ENCODE measurements around the gene HDAC4. TPM values are rescaled to one million over a fixed set of nuclear protein-coding genes. Genes with fewer than 3 reads are reported as not detected.

The HDAC4 gene
- polyA plus RNA-seq, 2 of the 4 experiments (the other 2 are of a cell fraction): 8.6 to 10.4 TPM

DNA sequence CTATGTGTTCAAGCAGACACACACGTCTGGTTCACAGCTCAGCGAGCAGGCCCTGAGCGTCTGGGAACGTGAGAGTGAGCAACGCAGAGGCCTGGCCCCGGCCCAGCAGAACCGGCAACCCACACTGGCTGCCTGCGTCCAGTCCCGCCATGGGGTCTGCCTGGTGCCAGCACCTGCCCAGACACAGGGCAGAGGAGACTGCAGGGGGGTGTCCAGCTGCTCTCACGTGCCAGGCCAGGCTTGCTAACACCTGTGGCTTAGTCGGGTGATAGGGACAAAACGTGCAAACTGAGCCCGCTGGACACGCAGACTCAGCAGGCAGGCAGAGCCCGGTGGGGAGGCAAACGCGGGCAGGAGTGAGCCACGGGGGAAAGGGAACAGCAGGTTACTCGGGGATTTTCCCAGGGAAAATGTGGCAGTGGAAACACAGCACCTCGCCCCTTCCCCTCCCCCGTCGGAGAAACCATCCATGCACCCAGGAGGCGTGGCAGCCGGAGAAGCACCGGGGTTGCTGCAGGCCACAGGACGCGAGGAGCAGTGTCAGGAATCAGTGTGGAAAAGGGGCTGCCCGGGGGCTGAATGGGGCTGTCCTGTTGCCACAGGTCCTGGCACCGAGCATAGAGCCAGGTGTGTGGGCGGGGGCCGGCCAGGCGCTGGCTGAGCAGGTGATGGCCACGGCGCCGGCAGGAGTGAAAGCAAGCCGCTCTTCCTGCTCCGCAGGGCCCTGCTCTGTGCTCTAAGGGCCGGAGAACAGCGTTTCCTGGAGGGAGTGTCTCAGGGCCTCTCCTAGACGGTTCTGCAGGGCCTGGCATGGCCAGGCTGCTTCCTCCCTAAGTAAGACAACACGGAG lies 154.7 kb downstream of the HDAC4 start:
- H3K4me1 ChIP-seq: no peaks in the 10 kb centered on the region
- H3K27ac ChIP-seq: no peak overlapping the region
- H3K4me3 ChIP-seq: no peak overlapping the region
- FAIRE-seq (no peak), ATAC-seq (no peak; a peak in 2 of 6 replicates), DNase-seq (ENCODE audit: low read depth in 1 of 2, low spot score in 1 of 2) (no peak)
- TF ChIP-seq NR3C1 (IDR thresholded peaks at IDR 0.05) (no peak), HOXB5 (CRISPR knock-in tag; IDR thresholded peaks at IDR 0.05) (no peak), POLR2AphosphoS2 (conservative IDR thresholded peaks at IDR 0.05; ENCODE audit: low read length) (no peak), MYC (IDR thresholded peaks at IDR 0.05; ENCODE audit: borderline replicate concordance, low read length) (no peak), RFX5 (IDR thresholded peaks at IDR 0.05) (no peak), EHF (CRISPR knock-in tag; IDR thresholded peaks at IDR 0.05) (no peak), RNF2 (IDR thresholded peaks at IDR 0.05; ENCODE audit: borderline replicate concordance, low read depth) (no peak), MAZ (IDR thresholded peaks at IDR 0.05; ENCODE audit: borderline replicate concordance, low read depth, low read length) (no peak), RARB (CRISPR knock-in tag; IDR thresholded peaks at IDR 0.05) (no peak), BHLHE40 (IDR thresholded peaks at IDR 0.05; ENCODE audit: low read depth, low read length) (no peak), CEBPB (IDR thresholded peaks at IDR 0.05) (no peak), TFCP2L1 (CRISPR knock-in tag; IDR thresholded peaks at IDR 0.05) (no peak)
- TF ChIP-seq, protein P1, sequence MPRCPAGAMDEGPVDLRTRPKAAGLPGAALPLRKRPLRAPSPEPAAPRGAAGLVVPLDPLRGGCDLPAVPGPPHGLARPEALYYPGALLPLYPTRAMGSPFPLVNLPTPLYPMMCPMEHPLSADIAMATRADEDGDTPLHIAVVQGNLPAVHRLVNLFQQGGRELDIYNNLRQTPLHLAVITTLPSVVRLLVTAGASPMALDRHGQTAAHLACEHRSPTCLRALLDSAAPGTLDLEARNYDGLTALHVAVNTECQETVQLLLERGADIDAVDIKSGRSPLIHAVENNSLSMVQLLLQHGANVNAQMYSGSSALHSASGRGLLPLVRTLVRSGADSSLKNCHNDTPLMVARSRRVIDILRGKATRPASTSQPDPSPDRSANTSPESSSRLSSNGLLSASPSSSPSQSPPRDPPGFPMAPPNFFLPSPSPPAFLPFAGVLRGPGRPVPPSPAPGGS (IDR thresholded peaks at IDR 0.05): no peak
- TF ChIP-seq, protein P2, sequence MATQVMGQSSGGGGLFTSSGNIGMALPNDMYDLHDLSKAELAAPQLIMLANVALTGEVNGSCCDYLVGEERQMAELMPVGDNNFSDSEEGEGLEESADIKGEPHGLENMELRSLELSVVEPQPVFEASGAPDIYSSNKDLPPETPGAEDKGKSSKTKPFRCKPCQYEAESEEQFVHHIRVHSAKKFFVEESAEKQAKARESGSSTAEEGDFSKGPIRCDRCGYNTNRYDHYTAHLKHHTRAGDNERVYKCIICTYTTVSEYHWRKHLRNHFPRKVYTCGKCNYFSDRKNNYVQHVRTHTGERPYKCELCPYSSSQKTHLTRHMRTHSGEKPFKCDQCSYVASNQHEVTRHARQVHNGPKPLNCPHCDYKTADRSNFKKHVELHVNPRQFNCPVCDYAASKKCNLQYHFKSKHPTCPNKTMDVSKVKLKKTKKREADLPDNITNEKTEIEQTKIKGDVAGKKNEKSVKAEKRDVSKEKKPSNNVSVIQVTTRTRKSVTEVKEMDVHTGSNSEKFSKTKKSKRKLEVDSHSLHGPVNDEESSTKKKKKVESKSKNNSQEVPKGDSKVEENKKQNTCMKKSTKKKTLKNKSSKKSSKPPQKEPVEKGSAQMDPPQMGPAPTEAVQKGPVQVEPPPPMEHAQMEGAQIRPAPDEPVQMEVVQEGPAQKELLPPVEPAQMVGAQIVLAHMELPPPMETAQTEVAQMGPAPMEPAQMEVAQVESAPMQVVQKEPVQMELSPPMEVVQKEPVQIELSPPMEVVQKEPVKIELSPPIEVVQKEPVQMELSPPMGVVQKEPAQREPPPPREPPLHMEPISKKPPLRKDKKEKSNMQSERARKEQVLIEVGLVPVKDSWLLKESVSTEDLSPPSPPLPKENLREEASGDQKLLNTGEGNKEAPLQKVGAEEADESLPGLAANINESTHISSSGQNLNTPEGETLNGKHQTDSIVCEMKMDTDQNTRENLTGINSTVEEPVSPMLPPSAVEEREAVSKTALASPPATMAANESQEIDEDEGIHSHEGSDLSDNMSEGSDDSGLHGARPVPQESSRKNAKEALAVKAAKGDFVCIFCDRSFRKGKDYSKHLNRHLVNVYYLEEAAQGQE (IDR thresholded peaks at IDR 0.05): no peak
- TF ChIP-seq, protein P3, sequence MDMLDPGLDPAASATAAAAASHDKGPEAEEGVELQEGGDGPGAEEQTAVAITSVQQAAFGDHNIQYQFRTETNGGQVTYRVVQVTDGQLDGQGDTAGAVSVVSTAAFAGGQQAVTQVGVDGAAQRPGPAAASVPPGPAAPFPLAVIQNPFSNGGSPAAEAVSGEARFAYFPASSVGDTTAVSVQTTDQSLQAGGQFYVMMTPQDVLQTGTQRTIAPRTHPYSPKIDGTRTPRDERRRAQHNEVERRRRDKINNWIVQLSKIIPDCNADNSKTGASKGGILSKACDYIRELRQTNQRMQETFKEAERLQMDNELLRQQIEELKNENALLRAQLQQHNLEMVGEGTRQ (IDR thresholded peaks at IDR 0.05): no peak
- CTCF ChIA-PET: no interaction called here
- no peaks in the 10 kb centered on the region for H3K9me3 ChIP-seq
- 87% methylated on average over 32 of the region's 41 CpGs for WGBS (ENCODE audit: missing lambda C conversion rate)
- POLR2A ChIA-PET: no interaction called here
- H3K4me2 ChIP-seq: no peak overlapping the region

DNA sequence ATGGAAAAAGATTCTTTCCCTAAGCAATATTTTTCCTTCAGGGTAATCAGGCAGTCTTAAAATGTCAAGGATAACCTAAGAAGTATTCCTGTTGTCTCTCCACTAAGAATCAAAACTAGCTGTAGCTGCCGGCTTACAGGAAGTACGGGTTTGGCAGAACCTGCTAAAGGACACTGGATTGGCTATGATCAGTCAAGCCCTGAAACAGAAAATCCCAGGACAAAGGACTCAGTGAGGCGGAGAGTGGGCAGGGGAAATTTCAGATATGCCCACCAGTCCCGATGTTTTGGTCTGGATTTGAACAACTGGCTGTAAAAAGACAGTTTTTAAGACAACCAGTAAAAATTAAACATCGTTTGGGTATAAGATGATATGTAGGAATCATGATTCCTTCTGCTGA lies 155.7 kb downstream of the HDAC4 start:
- no peak overlapping the region for H3K4me2 ChIP-seq
- no peak overlapping the region for H3K4me3 ChIP-seq
- FAIRE-seq (no peak), DNase-seq (ENCODE audit: low read depth in 1 of 2, low spot score in 1 of 2) (no peak), ATAC-seq (no peak)
- TF ChIP-seq CEBPB (IDR thresholded peaks at IDR 0.05) (no peak), EP300 (IDR thresholded peaks at IDR 0.05) (no peak), ZNF302 (CRISPR knock-in tag; IDR thresholded peaks at IDR 0.05) (no peak), FOSL2 (IDR thresholded peaks at IDR 0.05) (no peak), FOSL2 (CRISPR knock-in tag; IDR thresholded peaks at IDR 0.05) (no peak), RNF2 (IDR thresholded peaks at IDR 0.05; ENCODE audit: borderline replicate concordance, low read depth) (no peak), BHLHE40 (IDR thresholded peaks at IDR 0.05; ENCODE audit: low read depth, low read length) (no peak), FOSB (CRISPR knock-in tag; IDR thresholded peaks at IDR 0.05) (no peak), NFE2L2 (conservative IDR thresholded peaks at IDR 0.05; ENCODE audit: low read length) (no peak)
- WGBS (ENCODE audit: missing lambda C conversion rate): 95% methylated on average over 5 of the region's 5 CpGs
- no peak overlapping the region for H3K27ac ChIP-seq
- no peaks in the 10 kb centered on the region for H3K4me1 ChIP-seq
- ChIA-PET CTCF (no interaction called here), POLR2A (no interaction called here)
- H3K9me3 ChIP-seq: no peaks in the 10 kb centered on the region

All from A549 (cell line).